Measurements from ENCODE around the gene MAP3K5. TPM values are rescaled to one million over a fixed set of nuclear protein-coding genes. Genes with fewer than 3 reads are reported as not detected.

Gene MAP3K5
- polyA plus RNA-seq, 1 experiment, result 2.5 TPM

- no peak for TF ChIP-seq CTCF (IDR thresholded peaks at IDR 0.05; ENCODE audit: insufficient read depth, low read depth, low read length)
- Histone ChIP-seq H3K27me3 (ENCODE audit: control insufficient read depth, insufficient read depth, low read length) (no peaks in the 10 kb centered on the region), H3K4me3 (ENCODE audit: low read depth, low read length) (no peak overlapping the region), H3K36me3 (ENCODE audit: control insufficient read depth, insufficient read depth, low read length) (no peaks in the 10 kb centered on the region)
- ChIA-PET POLR2A (no interaction called here), CTCF (interaction anchor here (0.6 to 4.3 kb wide), 6 partner anchors 8 to 1312 kb away, joined by 3 to 20 read pairs (median 5); partner anchors contain the start of genes MAP3K5 and PEX7)
- no peak for DNase-seq (ENCODE audit: low read depth)
Measured at GRCh38 chr6:136627191-136627590, 165.1 kb downstream of the MAP3K5 start.

- CTCF ChIA-PET, result interaction anchor here (0.7 to 4.3 kb wide), 3 partner anchors 10 to 167 kb away, joined by 3 to 20 read pairs (median 5); partner anchors contain the start of gene MAP3K5
- DNase-seq (ENCODE audit: low read depth), result no peak
Measured at GRCh38 chr6:136625293-136625692, 167.0 kb downstream of the MAP3K5 start.

GRCh38 chr6:136624347-136624746 lies 167.9 kb downstream of the MAP3K5 start:
- POLR2A ChIA-PET, result no interaction called here
- CTCF ChIA-PET, result interaction anchor here (4.3 kb wide), 1 partner anchor 20 kb away, joined by 20 read pairs; no protein-coding TSS in a partner anchor

More at GRCh38 chr6:136625293-136625692, 167.0 kb downstream of the MAP3K5 start:
- no peaks in the 10 kb centered on the region for H3K36me3 ChIP-seq (ENCODE audit: control insufficient read depth, insufficient read depth, low read length)
- TF ChIP-seq CTCF (IDR thresholded peaks at IDR 0.05; ENCODE audit: insufficient read depth, low read depth, low read length), result no peak
- POLR2A ChIA-PET, result no interaction called here
- no peaks in the 10 kb centered on the region for H3K27me3 ChIP-seq (ENCODE audit: control insufficient read depth, insufficient read depth, low read length)
- H3K4me3 ChIP-seq (ENCODE audit: low read depth, low read length), result no peak overlapping the region

GRCh38 chr6:136618086-136618485 lies 174.2 kb downstream of the MAP3K5 start:
- no peak for DNase-seq (ENCODE audit: low read depth)
- CTCF ChIA-PET, result interaction anchor here (0.9 to 1.9 kb wide), 4 partner anchors 10 to 204 kb away, joined by 3 to 6 read pairs (median 3); partner anchors contain the start of genes MAP3K5 and PEX7
- no peaks in the 10 kb centered on the region for H3K27me3 ChIP-seq (ENCODE audit: control insufficient read depth, insufficient read depth, low read length)
- no peak for TF ChIP-seq CTCF (IDR thresholded peaks at IDR 0.05; ENCODE audit: insufficient read depth, low read depth, low read length)
- H3K36me3 ChIP-seq (ENCODE audit: control insufficient read depth, insufficient read depth, low read length), result no peaks in the 10 kb centered on the region
- POLR2A ChIA-PET, result no interaction called here
- no peak overlapping the region for H3K4me3 ChIP-seq (ENCODE audit: low read depth, low read length)

More at GRCh38 chr6:136624347-136624746, 167.9 kb downstream of the MAP3K5 start:
- Histone ChIP-seq H3K4me3 (ENCODE audit: low read depth, low read length) (no peak overlapping the region), H3K36me3 (ENCODE audit: control insufficient read depth, insufficient read depth, low read length) (no peaks in the 10 kb centered on the region), H3K27me3 (ENCODE audit: control insufficient read depth, insufficient read depth, low read length) (no peaks in the 10 kb centered on the region)
- no peak for DNase-seq (ENCODE audit: low read depth)
- no peak for TF ChIP-seq CTCF (IDR thresholded peaks at IDR 0.05; ENCODE audit: insufficient read depth, low read depth, low read length)

- ChIA-PET POLR2A (no interaction called here), CTCF (interaction anchor here (1.2 kb wide), 1 partner anchor 176 kb away, joined by 3 read pairs; the partner anchor contains the start of gene MAP3K5)
- no peak for TF ChIP-seq CTCF (IDR thresholded peaks at IDR 0.05; ENCODE audit: insufficient read depth, low read depth, low read length)
- H3K27me3 ChIP-seq (ENCODE audit: control insufficient read depth, insufficient read depth, low read length), result no peaks in the 10 kb centered on the region
- H3K36me3 ChIP-seq (ENCODE audit: control insufficient read depth, insufficient read depth, low read length), result no peaks in the 10 kb centered on the region
- DNase-seq (ENCODE audit: low read depth), result no peak
- H3K4me3 ChIP-seq (ENCODE audit: low read depth, low read length), result no peak overlapping the region
Measured at GRCh38 chr6:136616527-136616926, 175.8 kb downstream of the MAP3K5 start.
